Fibroblast of lung (primary cell): ENCODE results near the gene NR2C1. TPM values are rescaled to one million over a fixed set of nuclear protein-coding genes. Genes with fewer than 3 reads are reported as not detected.
"Not testable (repeated sequence)": the region's sequence is repeated elsewhere in the genome, so short reads cannot be mapped to it uniquely, and the experiment has no call there.

Experiments
- DNase-seq, 2 donors: peaks; one replicate each; pipeline versions ENCODE4 v3.0.0 to v3.0.0-alpha.2; 2010; ENCODE audit warnings: low read depth in 2 of 2
- H2AFZ ChIP-seq: 2 replicates; pipeline ENCODE4 v1.5.1; 2012; ENCODE audit warnings: low read length, control low read depth, inconsistent platforms
- H3K27ac ChIP-seq: 2 replicates; pipeline ENCODE4 v1.5.1; 2011; ENCODE audit warnings: low read length, control low read depth; ENCODE audit not compliant: insufficient read depth
- H3K27me3 ChIP-seq: 2 replicates; pipeline ENCODE4 v1.5.1; 2011; ENCODE audit warnings: mild to moderate bottlenecking, low read length; ENCODE audit not compliant: control insufficient read depth, insufficient read depth
- H3K36me3 ChIP-seq: 2 replicates; pipeline ENCODE4 v1.5.1; 2011; ENCODE audit warnings: low read length; ENCODE audit not compliant: control insufficient read depth, insufficient read depth
- H3K4me1 ChIP-seq: 2 replicates; pipeline ENCODE4 v1.5.1; 2011; ENCODE audit warnings: low read length; ENCODE audit not compliant: control insufficient read depth, insufficient read depth; ENCODE audit errors: extremely low read depth
- H3K4me2 ChIP-seq: 2 replicates; pipeline ENCODE4 v1.5.1; 2011; ENCODE audit warnings: low read length, control low read depth; ENCODE audit not compliant: insufficient read depth; ENCODE audit errors: extremely low read depth
- H3K4me3 ChIP-seq, 4 experiments: fragments of 200-600 bp in 1 of 4; sonication (generic) in 1 of 4; replicated peaks in 1 of 4; 2 replicates each; pipeline ENCODE4 v1.5.1; 2011 to 2016; ENCODE audit warnings: low read length in 4 of 4, low read depth in 3 of 4, mild to moderate bottlenecking in 3 of 4, control low read depth in 2 of 4, inconsistent platforms in 1 of 4, mixed read lengths in 1 of 4; ENCODE audit not compliant: insufficient read depth in 1 of 4; ENCODE audit errors: control extremely low read depth in 1 of 4
- H3K79me2 ChIP-seq: 2 replicates; pipeline ENCODE4 v1.5.1; 2012; ENCODE audit warnings: mild to moderate bottlenecking, low read length, inconsistent platforms; ENCODE audit not compliant: control insufficient read depth, insufficient read depth
- H3K9ac ChIP-seq: 2 replicates; pipeline ENCODE4 v1.5.1; 2011; ENCODE audit warnings: mild to moderate bottlenecking, low read length, control low read depth; ENCODE audit not compliant: insufficient read depth
- H3K9me3 ChIP-seq: 2 replicates; pipeline ENCODE4 v1.5.1; 2012; ENCODE audit warnings: low read depth, low read length; ENCODE audit not compliant: control insufficient read depth, insufficient read depth
- H4K20me1 ChIP-seq: 2 replicates; pipeline ENCODE4 v1.5.1; 2011; ENCODE audit warnings: low read length; ENCODE audit not compliant: control insufficient read depth, insufficient read depth; ENCODE audit errors: extremely low read depth
- EZH2 ChIP-seq: IDR thresholded peaks from 2 replicates; pipeline ENCODE4 v1.5.1; 2012; ENCODE audit warnings: low read length, control low read depth, mild to moderate bottlenecking; ENCODE audit errors: missing control alignments
- polyA plus RNA-seq, 2 donors: library from polyadenylated mRNA; depleted of rRNA in 1 of 2; stranded (reverse) in 1 of 2; unstranded in 1 of 2; fragments of >200 nt; gene quantifications; 2 replicates each; pipeline ENCODE4 v1.2.1, GENCODE V29; 2011 to 2012; ENCODE audit warnings: missing spikeins in 1 of 2
- total RNA-seq: library from RNA; depleted of rRNA; stranded (reverse); fragments of >200 nt; gene quantifications from 2 replicates; pipeline ENCODE4 v1.2.1, GENCODE V29; 2014
- TF ChIP-seq, protein P1 (sequence below), 2 donors: IDR thresholded peaks in 1 of 2; conservative IDR thresholded peaks in 1 of 2; 1 replicate in 1 of 2; 2 replicates in 1 of 2; pipeline ENCODE4 v1.5.1; 2011 to 2012; ENCODE audit warnings: low read length in 2 of 2, control low read depth in 1 of 2, inconsistent platforms in 1 of 2, low read depth in 1 of 2, mild to moderate bottlenecking in 1 of 2

The NR2C1 gene
- total and polyA plus RNA-seq, 2 donors (not counting 1 experiment from before 2014, with no cell fraction given), result 25.6 to 27.0 TPM

DNA sequence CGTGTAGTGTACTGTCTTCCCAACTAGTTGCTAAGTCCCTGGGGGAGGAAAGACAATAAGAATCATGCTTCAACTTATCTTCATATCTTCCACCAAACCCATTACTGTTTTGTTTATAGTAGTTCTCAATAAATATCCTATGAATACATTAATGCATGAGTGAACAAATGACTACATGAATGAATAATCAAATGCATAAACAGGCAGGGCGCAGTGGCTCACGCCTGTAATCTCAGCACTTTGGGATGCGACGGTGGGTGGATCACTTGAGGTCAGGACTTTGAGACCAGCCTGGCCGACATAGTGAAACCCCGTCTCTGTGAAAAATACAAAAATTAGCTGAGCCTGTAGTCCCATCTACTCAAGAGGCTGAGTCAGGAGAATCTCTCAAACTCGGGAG, 32.1 kb upstream of the NR2C1 start:
- Histone ChIP-seq H3K4me2 (no peak overlapping the region), H3K27me3 (no peaks in the 10 kb centered on the region), H3K4me1 (peaks cover 2% of the 10 kb centered on the region), H3K79me2 (no peaks in the 10 kb centered on the region), H3K36me3 (no peaks in the 10 kb centered on the region), H4K20me1 (no peaks in the 10 kb centered on the region), H3K9me3 (no peaks in the 10 kb centered on the region), H3K4me3 (no peak overlapping the region), H2AFZ (no peak overlapping the region), H3K27ac (no peak overlapping the region), H3K9ac (no peak overlapping the region)
- DNase-seq, result peak in 1 of 2 donors; percentile 13
- TF ChIP-seq EZH2, result no peak
- TF ChIP-seq, protein P1, sequence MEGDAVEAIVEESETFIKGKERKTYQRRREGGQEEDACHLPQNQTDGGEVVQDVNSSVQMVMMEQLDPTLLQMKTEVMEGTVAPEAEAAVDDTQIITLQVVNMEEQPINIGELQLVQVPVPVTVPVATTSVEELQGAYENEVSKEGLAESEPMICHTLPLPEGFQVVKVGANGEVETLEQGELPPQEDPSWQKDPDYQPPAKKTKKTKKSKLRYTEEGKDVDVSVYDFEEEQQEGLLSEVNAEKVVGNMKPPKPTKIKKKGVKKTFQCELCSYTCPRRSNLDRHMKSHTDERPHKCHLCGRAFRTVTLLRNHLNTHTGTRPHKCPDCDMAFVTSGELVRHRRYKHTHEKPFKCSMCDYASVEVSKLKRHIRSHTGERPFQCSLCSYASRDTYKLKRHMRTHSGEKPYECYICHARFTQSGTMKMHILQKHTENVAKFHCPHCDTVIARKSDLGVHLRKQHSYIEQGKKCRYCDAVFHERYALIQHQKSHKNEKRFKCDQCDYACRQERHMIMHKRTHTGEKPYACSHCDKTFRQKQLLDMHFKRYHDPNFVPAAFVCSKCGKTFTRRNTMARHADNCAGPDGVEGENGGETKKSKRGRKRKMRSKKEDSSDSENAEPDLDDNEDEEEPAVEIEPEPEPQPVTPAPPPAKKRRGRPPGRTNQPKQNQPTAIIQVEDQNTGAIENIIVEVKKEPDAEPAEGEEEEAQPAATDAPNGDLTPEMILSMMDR (conservative IDR thresholded peaks at IDR 0.05 in 1 of 2, IDR thresholded peaks at IDR 0.05 in 1 of 2; ENCODE audit: low read depth in 1 of 2, low read length in 2 of 2), result no peak

DNA sequence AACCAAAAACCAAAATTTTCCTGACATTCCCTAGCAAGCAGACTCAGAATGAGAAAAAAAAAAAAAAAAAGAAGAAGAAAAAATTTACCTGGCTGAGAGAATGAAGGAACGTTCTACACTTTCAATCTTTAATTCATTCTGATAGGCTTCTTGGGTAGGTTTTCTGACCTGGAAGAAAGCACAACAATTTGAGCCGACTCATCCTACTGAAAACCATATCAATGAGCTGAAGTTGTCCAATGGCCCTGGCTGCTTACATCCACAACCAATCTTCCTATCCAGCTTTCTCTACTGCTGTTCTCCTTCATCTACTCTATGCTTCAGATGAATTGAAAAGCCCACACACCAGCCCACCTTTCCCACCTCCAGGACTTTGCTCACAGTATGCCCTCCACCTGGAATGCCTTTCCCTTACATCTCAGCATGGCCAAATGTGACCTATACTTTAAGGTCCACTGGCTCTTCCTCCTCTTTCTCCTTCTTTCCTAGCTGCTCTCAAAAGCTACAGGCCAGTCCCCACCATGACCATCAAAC, 31.6 kb upstream of the NR2C1 start:
- no peaks in the 10 kb centered on the region for H3K79me2 ChIP-seq
- no peak for DNase-seq
- TF ChIP-seq, protein P1 (conservative IDR thresholded peaks at IDR 0.05 in 1 of 2, IDR thresholded peaks at IDR 0.05 in 1 of 2; ENCODE audit: low read depth in 1 of 2, low read length in 2 of 2), result no peak
- TF ChIP-seq EZH2, result no peak
- no peak overlapping the region for H3K4me3 ChIP-seq
- H3K9me3 ChIP-seq, result no peaks in the 10 kb centered on the region
- no peak overlapping the region for H3K9ac ChIP-seq
- no peak overlapping the region for H3K4me2 ChIP-seq
- H3K36me3 ChIP-seq, result no peaks in the 10 kb centered on the region
- H3K27me3 ChIP-seq, result no peaks in the 10 kb centered on the region
- H2AFZ ChIP-seq, result no peak overlapping the region
- H3K4me1 ChIP-seq, result peaks cover 2% of the 10 kb centered on the region
- no peak overlapping the region for H3K27ac ChIP-seq
- H4K20me1 ChIP-seq, result no peaks in the 10 kb centered on the region

DNA sequence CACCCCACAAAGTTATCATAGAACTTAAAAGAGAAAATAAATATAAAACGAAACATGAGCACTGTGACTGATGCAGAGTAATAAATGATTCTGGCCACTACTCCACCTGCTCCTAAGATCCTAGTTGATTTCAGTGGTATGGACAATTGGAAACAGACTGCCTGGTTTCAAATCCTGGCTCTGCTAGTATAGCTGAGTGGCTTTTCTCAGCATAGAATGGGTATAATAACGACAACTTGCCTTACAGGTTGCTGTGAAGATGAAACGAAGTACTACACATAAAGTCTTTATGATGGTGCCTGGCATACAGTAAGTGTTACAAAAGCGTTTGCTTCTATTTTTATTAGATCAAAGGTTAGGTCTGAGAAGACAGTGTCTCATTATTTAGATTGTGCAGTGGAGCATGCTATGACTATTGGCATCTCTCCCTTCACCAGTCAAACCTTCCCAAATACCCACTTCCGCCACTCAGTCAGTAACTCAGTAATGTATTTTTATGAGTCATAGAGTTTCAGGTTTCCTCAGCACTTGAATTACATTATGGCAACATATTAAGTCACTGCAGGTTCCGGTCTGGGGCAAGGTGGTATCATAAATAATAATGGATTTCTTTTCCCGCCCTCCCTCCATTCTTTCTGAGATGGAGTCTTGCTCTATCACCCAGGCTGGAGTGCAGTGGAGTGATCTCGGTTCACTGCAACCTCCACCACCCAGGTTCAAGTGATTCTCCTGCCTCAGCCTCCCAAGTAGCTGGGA, 29.7 kb upstream of the NR2C1 start:
- H3K79me2 ChIP-seq, result no peaks in the 10 kb centered on the region
- H3K9ac ChIP-seq, result no peak overlapping the region

DNA sequence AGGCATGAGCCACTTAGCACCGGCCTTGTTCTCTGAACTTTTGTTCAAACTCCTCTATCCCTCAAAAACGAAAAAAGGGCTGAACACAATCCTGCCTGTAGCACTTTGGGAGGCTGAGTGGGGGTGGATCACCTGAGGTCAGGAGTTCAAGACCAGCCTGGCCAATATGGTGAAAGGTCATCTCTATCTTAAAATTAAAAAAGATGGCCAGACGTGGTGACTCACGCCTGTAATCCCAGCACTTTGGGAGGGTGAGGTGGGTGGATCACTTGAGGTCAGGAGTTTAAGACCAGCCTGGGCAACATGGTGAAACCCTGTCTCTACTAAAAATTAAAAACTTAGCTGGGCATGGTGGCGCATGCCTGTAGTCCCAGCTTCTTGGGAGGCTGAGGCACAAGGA, 28.5 kb upstream of the NR2C1 start:
- H3K4me2 ChIP-seq, H3K79me2 ChIP-seq, H2AFZ ChIP-seq, H3K4me1 ChIP-seq, H3K4me3 ChIP-seq, H3K9me3 ChIP-seq, H4K20me1 ChIP-seq, H3K9ac ChIP-seq, H3K27ac ChIP-seq, H3K27me3 ChIP-seq, H3K36me3 ChIP-seq, DNase-seq: not testable (repeated sequence)

More for the DNA sequence above, 29.7 kb upstream of the NR2C1 start:
- TF ChIP-seq, protein P1 (conservative IDR thresholded peaks at IDR 0.05 in 1 of 2, IDR thresholded peaks at IDR 0.05 in 1 of 2; ENCODE audit: low read depth in 1 of 2, low read length in 2 of 2), result no peak
- no peak for TF ChIP-seq EZH2
- Histone ChIP-seq H3K9me3 (no peaks in the 10 kb centered on the region), H3K4me1 (peaks cover 5% of the 10 kb centered on the region), H4K20me1 (no peaks in the 10 kb centered on the region), H3K27ac (no peak overlapping the region), H2AFZ (no peak overlapping the region), H3K36me3 (no peaks in the 10 kb centered on the region), H3K27me3 (no peaks in the 10 kb centered on the region), H3K4me3 (no peak overlapping the region), H3K4me2 (no peak overlapping the region)
- peak; percentile 83 to 94 for DNase-seq
